Spleen (tissue), 11 donors: Measurements from ENCODE around the gene CLIP2. TPM values are rescaled to one million over a fixed set of nuclear protein-coding genes. Genes with fewer than 3 reads are reported as not detected.
"Not testable (repeated sequence)": the region's sequence is repeated elsewhere in the genome, so short reads cannot be mapped to it uniquely, and the experiment has no call there.

Source experiments
- DNase-seq: peaks from one replicate; pipeline ENCODE4 v3.0.0-alpha.2; 2020
- H3K27ac ChIP-seq, 8 donors: fragments of 200-600 bp; sonication (generic) in 7 of 8; 1 replicate in 4 of 8; 2 replicates in 4 of 8; pipeline versions ENCODE4 v1.5.0 to v1.8.0; 2016 to 2021; ENCODE audit warnings: inconsistent platforms in 4 of 8, mild to moderate bottlenecking in 4 of 8, moderate library complexity in 1 of 8
- H3K27me3 ChIP-seq, 7 donors: fragments of 200-600 bp; sonication (generic) in 6 of 7; replicated peaks in 1 of 7; 1 replicate in 4 of 7; 2 replicates in 3 of 7; pipeline versions ENCODE4 v1.5.0 to v1.8.0; 2016 to 2021; ENCODE audit warnings: inconsistent platforms in 3 of 7, mild to moderate bottlenecking in 1 of 7
- H3K36me3 ChIP-seq, 6 donors: fragments of 200-600 bp; sonication (generic) in 5 of 6; 1 replicate in 4 of 6; 2 replicates in 2 of 6; pipeline versions ENCODE4 v1.5.0 to v1.8.0; 2016 to 2021; ENCODE audit warnings: inconsistent platforms in 2 of 6
- H3K4me1 ChIP-seq, 6 donors: fragments of 200-600 bp; sonication (generic) in 5 of 6; 1 replicate in 3 of 6; 2 replicates in 3 of 6; pipeline versions ENCODE4 v1.5.0 to v1.8.0; 2016 to 2021; ENCODE audit warnings: inconsistent platforms in 3 of 6
- H3K4me3 ChIP-seq, 8 donors: fragments of 200-600 bp; sonication (generic) in 7 of 8; 1 replicate in 4 of 8; 2 replicates in 4 of 8; pipeline versions ENCODE4 v1.5.0 to v1.8.0; 2016 to 2021; ENCODE audit warnings: inconsistent platforms in 4 of 8, mild to moderate bottlenecking in 4 of 8, moderate library complexity in 2 of 8
- H3K9me3 ChIP-seq, 8 donors: fragments of 200-600 bp; sonication (generic) in 7 of 8; 1 replicate in 4 of 8; 2 replicates in 4 of 8; pipeline versions ENCODE4 v1.5.0 to v1.8.0; 2016 to 2021; ENCODE audit warnings: inconsistent platforms in 4 of 8
- CTCF ChIP-seq, 11 experiments: fragments of 200-600 bp in 7 of 11; fragments of 450-650 bp in 4 of 11; sonication (generic) in 4 of 11; IDR thresholded peaks in 8 of 11; conservative IDR thresholded peaks in 3 of 11; 1 replicate in 7 of 11; 2 replicates in 4 of 11; pipeline versions ENCODE4 v1.4.0 to v1.8.0; 2016 to 2021; ENCODE audit warnings: antibody characterized with exemption in 11 of 11, inconsistent platforms in 4 of 11, mild to moderate bottlenecking in 1 of 11
- POLR2A ChIP-seq, 3 donors: fragments of 450-650 bp; IDR thresholded peaks; one replicate each; pipeline ENCODE4 v1.5.1; 2017; ENCODE audit warnings: antibody characterized with exemption in 3 of 3, mild to moderate bottlenecking in 1 of 3
- POLR2AphosphoS5 ChIP-seq, 3 donors: sonication (generic); formaldehyde crosslinking; IDR thresholded peaks; one replicate each; pipeline ENCODE4 v1.5.1; 2017; ENCODE audit warnings: antibody characterized with exemption in 3 of 3
- WGBS, 5 donors: extraction: QIAGEN DNeasy Blood & Tissue Kit in 3 of 5; methylation state at CpG; one replicate each; pipeline versions ENCODE4 v1.1.5 to v1.1.7; 2013 to 2018; 5-methylcytosine and 5-hydroxymethylcytosine counted together
- intact Hi-C: fragments of 100-400 bp; cut with DNase I; formaldehyde crosslinking; loops from one replicate; pipeline ENCODE4 v1.15.0; 2023; ENCODE audit warnings: low total_unique reads
- polyA plus RNA-seq, 3 donors: library from polyadenylated mRNA; stranded (reverse); fragments of 200-250 nt; gene quantifications; one replicate each; pipeline ENCODE4 v1.2.1, GENCODE V29; 2013
- total RNA-seq, 7 donors: library from RNA; depleted of rRNA in 3 of 7; stranded (reverse); fragments of >200 nt in 3 of 7; fragmentation: NEBNext Ultra II Directional in 4 of 7; extraction: Animal tissue kit (Norgen Biotek cat#: 25700) in 4 of 7; gene quantifications; one replicate each; pipeline versions ENCODE4 v1.1.0 to v1.2.1, GENCODE V29; 2016 to 2021
- donor health status: healthy with polysubstance abuse.
- donor health status: DM: no; HTN: no; CAD: no; lungs with moderate emphysema.
- donor health status: DM: no; HTN: no; CAD: no.
- donor health status: Bipolar disorder and iron deficiency.
- donor health status: healthy.
- donor health status: DM: no; HTN: no; CAD: no.
- donor health status: DM: yes; HTN: yes; CAD: no.

The CLIP2 gene
- total and polyA plus RNA-seq, 10 donors = 2.7 to 18.6 (median 16.9) TPM

DNA sequence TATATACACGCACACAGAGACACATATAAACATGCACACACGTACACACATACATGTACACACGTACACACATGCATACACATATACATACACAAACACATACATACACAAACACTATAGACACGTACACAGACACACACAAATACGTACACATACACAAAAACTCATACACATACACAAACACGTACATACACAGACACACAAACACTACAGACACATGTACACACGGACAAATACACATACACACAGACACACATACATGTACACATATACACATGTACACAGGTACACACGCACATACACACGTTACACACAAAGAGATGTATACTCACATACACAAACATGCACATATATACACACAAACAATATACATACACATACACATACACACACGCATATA is 129.3 kb downstream of the CLIP2 start:
- Histone ChIP-seq H3K4me3 (no peak overlapping the region), H3K4me1 (peaks cover 0 to 5% (median 3%) of the 10 kb centered on the region in 6 donors), H3K27ac (no peak overlapping the region), H3K36me3 (no peaks in the 10 kb centered on the region), H3K27me3 (no peaks in the 10 kb centered on the region), H3K9me3 (no peaks in the 10 kb centered on the region)
- no peak for TF ChIP-seq CTCF (IDR thresholded peaks at IDR 0.05 in 8 of 11, conservative IDR thresholded peaks at IDR 0.05 in 3 of 11)
- no peak for TF ChIP-seq POLR2AphosphoS5 (IDR thresholded peaks at IDR 0.05)
- TF ChIP-seq POLR2A (IDR thresholded peaks at IDR 0.05) = no peak
- WGBS, 5 donors = 80 to 89% (median 82%) methylated on average over 10 of the region's 10 CpGs
- no peak for DNase-seq
- intact Hi-C loops = loop anchor here (5.0 to 10.0 kb wide), 2 partner anchors 149 to 626 kb away; no protein-coding TSS in a partner anchor

DNA sequence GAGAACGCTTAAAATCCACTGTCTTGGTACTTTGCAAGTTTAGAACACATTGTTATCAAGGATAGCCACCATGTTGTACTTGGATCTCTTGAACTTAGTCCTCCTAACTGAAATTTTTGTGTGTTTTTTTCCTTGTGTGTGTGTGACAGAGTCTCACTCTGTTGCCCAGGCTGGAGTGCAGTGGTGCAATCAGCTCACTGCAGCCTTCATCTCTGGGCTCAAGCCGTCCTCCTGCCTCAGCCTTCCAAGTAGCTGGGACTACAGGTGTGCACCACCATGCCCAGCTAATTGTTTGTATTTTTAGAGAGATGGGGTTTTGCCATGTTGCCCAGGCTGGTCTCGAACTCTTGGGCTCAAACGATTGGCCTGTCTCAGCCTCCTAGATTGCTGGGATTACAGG is 130.0 kb downstream of the CLIP2 start:
- intact Hi-C loops = loop anchor here (5.0 to 10.0 kb wide), 2 partner anchors 148 to 626 kb away; no protein-coding TSS in a partner anchor
- 47 to 70% (median 55%) methylated on average over 4 of the region's 4 CpGs for WGBS, 5 donors
- not testable (repeated sequence) for H3K4me1 ChIP-seq, H3K27ac ChIP-seq, H3K9me3 ChIP-seq, H3K36me3 ChIP-seq, H3K27me3 ChIP-seq, DNase-seq, H3K4me3 ChIP-seq

GRCh38 chr7:74420006-74420405 is 130.8 kb downstream of the CLIP2 start:
- no peak for TF ChIP-seq POLR2AphosphoS5 (IDR thresholded peaks at IDR 0.05)
- TF ChIP-seq CTCF (IDR thresholded peaks at IDR 0.05 in 8 of 11, conservative IDR thresholded peaks at IDR 0.05 in 3 of 11) = no peak
- TF ChIP-seq POLR2A (IDR thresholded peaks at IDR 0.05) = no peak
- peaks cover 0 to 5% (median 3%) of the 10 kb centered on the region in 6 donors for H3K4me1 ChIP-seq
- intact Hi-C loops = no loop called here
- no peak overlapping the region for H3K27ac ChIP-seq
- no peaks in the 10 kb centered on the region for H3K9me3 ChIP-seq
- H3K27me3 ChIP-seq = no peaks in the 10 kb centered on the region
- WGBS, 5 donors = 76 to 89% (median 80%) methylated on average over 4 of the region's 4 CpGs
- H3K36me3 ChIP-seq = no peaks in the 10 kb centered on the region
- H3K4me3 ChIP-seq = no peak overlapping the region
- no peak for DNase-seq

GRCh38 chr7:74424291-74424880 is 135.2 kb downstream of the CLIP2 start:
- 80 to 97% (median 95%) methylated on average over 7 to 10 of the region's 10 CpGs for WGBS, 5 donors
- DNase-seq = no peak
- no peak overlapping the region for H3K4me3 ChIP-seq
- H3K36me3 ChIP-seq = no peaks in the 10 kb centered on the region
- H3K27ac ChIP-seq = no peak overlapping the region
- no peaks in the 10 kb centered on the region for H3K9me3 ChIP-seq
- no peaks in the 10 kb centered on the region for H3K27me3 ChIP-seq
- intact Hi-C loops = no loop called here
- peaks cover 0 to 5% (median 0%) of the 10 kb centered on the region in 6 donors for H3K4me1 ChIP-seq
- no peak for TF ChIP-seq POLR2A (IDR thresholded peaks at IDR 0.05)
- TF ChIP-seq CTCF (IDR thresholded peaks at IDR 0.05 in 8 of 11, conservative IDR thresholded peaks at IDR 0.05 in 3 of 11) = no peak
- TF ChIP-seq POLR2AphosphoS5 (IDR thresholded peaks at IDR 0.05) = no peak
